ENCODE data around the gene INPP5E. TPM values are rescaled to one million over a fixed set of nuclear protein-coding genes. Genes with fewer than 3 reads are reported as not detected.
A peak's percentile ranks its signal among the peaks of the same experiment; 100 is the strongest.

Gene INPP5E
- total RNA-seq, 1 experiment from 2014 or later: 10.7 TPM

DNA sequence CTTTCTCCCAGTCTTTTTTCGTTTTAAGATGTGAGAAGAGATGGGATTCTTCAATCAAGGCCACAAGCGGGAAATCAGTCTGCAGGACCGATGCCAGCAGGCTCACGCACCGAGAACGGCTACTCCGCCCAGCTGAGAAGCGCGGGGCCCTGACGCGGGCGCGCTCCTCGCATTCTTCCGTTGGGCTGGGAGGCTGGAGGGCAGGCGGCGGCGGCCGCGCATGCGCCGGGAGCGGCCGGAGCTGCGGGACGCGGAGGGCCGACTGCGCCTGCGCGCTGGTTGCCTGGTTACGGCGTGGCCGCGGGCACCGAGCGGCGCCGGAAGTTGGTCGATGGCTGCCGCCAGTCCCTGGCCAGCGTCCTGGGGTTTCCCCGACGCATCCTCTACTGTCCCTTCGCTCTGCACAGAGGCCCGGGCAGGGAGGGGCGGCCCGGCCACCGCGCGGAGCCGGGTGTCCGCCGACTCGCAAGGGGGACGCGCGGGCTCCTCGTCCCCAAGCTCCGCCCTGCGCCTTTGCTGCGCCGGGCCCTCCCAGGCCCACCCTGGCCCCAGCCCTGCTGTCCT, 44.0 kb upstream of the INPP5E start:
- Histone ChIP-seq H3K9me2 (replicated peaks; ENCODE audit: low read length) (no peaks in the 10 kb centered on the region), H3K27me3 (ENCODE audit: low read length) (no peaks in the 10 kb centered on the region), H3K4me3 (ENCODE audit: low read length) (peak overlapping the region; percentile 79), H4K20me1 (ENCODE audit: low read length) (peaks cover 24% of the 10 kb centered on the region), H3K4me1 (ENCODE audit: insufficient read depth, low read length) (peaks cover 7% of the 10 kb centered on the region; the same call in 1 of the 2 replicates), H3K9me3 (ENCODE audit: low read length) (no peaks in the 10 kb centered on the region), H3K27ac (ENCODE audit: low read length) (peak overlapping the region; percentile 97), H3K36me3 (ENCODE audit: low read depth, low read length) (no peaks in the 10 kb centered on the region; the same call in 1 of the 2 replicates), H3K79me2 (ENCODE audit: low read length) (peaks cover 42% of the 10 kb centered on the region), H3K9ac (ENCODE audit: low read length) (peak overlapping the region; percentile 98), H2AFZ (ENCODE audit: low read length) (peak overlapping the region; percentile 89), H3F3A (ENCODE audit: low read length, unreplicated experiment) (no peaks in the 10 kb centered on the region), H3K4me2 (ENCODE audit: low read length) (peak overlapping the region; percentile 96)
- no peak for TF ChIP-seq EZH2phosphoT487 (IDR thresholded peaks at IDR 0.05; ENCODE audit: borderline replicate concordance, low read length)
- TF ChIP-seq EZH2 (IDR thresholded peaks at IDR 0.05; ENCODE audit: low read length, unreplicated experiment): no peak
- TF ChIP-seq, protein P1, sequence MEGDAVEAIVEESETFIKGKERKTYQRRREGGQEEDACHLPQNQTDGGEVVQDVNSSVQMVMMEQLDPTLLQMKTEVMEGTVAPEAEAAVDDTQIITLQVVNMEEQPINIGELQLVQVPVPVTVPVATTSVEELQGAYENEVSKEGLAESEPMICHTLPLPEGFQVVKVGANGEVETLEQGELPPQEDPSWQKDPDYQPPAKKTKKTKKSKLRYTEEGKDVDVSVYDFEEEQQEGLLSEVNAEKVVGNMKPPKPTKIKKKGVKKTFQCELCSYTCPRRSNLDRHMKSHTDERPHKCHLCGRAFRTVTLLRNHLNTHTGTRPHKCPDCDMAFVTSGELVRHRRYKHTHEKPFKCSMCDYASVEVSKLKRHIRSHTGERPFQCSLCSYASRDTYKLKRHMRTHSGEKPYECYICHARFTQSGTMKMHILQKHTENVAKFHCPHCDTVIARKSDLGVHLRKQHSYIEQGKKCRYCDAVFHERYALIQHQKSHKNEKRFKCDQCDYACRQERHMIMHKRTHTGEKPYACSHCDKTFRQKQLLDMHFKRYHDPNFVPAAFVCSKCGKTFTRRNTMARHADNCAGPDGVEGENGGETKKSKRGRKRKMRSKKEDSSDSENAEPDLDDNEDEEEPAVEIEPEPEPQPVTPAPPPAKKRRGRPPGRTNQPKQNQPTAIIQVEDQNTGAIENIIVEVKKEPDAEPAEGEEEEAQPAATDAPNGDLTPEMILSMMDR (conservative IDR thresholded peaks at IDR 0.05; ENCODE audit: low read depth, low read length): no peak
- no TSS peak for BruUV-seq (replicated peaks)
- ChIA-PET CTCF (no interaction called here), POLR2A (ENCODE audit: unreplicated experiment) (interaction anchor here (0.6 kb wide), 1 partner anchor 104 kb away, joined by 3 read pairs; no protein-coding TSS in a partner anchor)
- peak; percentile 37 for ATAC-seq
- intact Hi-C loops (cut with micrococcal nuclease): loop anchor here (10.0 kb wide), 1 partner anchor 61 kb away; the partner anchor contains the start of gene NOTCH1
- peak; percentile 89 for DNase-seq

DNA sequence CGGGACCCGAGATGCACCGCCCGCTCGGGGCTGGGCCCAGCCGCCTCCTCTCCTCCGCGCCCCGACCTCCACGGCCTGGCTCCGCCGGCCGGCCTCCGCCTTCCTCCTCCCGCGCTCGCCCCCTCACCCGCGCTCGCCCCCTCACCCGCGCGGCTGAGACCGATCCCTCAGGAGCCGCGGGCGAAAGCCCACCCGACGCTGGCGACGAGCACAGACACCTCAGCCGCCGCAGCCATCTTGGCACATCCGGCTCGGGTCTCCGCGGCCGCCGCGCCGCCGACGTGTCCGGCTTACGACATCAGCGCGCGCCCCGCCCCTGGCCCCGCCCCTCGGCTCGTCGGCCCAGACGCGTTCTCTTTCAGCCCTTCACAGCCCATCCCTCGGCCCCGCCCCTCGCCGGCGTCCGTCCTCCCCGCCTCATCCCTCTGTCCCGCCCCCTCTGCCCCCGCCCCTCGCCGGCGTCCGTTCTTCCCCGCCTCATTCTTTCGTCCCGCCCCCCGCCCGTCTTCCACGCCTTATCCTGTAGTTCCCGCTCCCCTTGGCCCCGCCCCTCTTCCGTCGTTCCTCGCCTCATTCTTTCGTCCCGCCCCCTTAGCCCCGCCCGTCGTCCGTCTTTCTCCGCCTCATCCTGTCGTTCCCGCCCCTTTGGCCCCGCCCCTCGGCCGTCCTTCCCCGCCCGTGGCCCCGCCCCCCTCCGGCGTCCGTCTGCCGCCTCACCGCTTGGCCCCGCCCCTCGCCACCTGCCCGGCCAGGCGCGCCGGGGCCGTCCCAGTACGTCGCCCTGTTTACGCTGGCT, 43.3 kb upstream of the INPP5E start, which contains the start of gene SEC16A:
Gene SEC16A (minus strand): TSS at position 248 of the 796 bp plus-strand sequence. CDS start 5,425 bp downstream, outside the sequence.
- Histone ChIP-seq H2AFZ (ENCODE audit: low read length) (peak within 1 kb of the TSS; percentile 89), H3K4me2 (ENCODE audit: low read length) (peak within 1 kb of the TSS; percentile 96), H3K36me3 (ENCODE audit: low read depth, low read length) (peaks cover under 1% of the 10 kb centered on the region; the same call in 1 of the 2 replicates), H3K27me3 (ENCODE audit: low read length) (no peaks in the 10 kb centered on the region), H3K9me3 (ENCODE audit: low read length) (no peaks in the 10 kb centered on the region), H3F3A (ENCODE audit: low read length, unreplicated experiment) (no peaks in the 10 kb centered on the region), H3K4me3 (ENCODE audit: low read length) (peak within 1 kb of the TSS; percentile 99), H3K27ac (ENCODE audit: low read length) (peak within 1 kb of the TSS; percentile 97), H3K9ac (ENCODE audit: low read length) (peak within 1 kb of the TSS; percentile 98), H4K20me1 (ENCODE audit: low read length) (peaks cover 24% of the 10 kb centered on the region), H3K4me1 (ENCODE audit: insufficient read depth, low read length) (peaks cover 7% of the 10 kb centered on the region; the same call in 1 of the 2 replicates), H3K79me2 (ENCODE audit: low read length) (peaks cover 49% of the 10 kb centered on the region), H3K9me2 (replicated peaks; ENCODE audit: low read length) (no peaks in the 10 kb centered on the region)
- ATAC-seq (peak; percentile 48), DNase-seq (peak; percentile 89)
- CTCF ChIA-PET: no interaction called here
- TF ChIP-seq EZH2phosphoT487 (IDR thresholded peaks at IDR 0.05; ENCODE audit: borderline replicate concordance, low read length) (no peak), EZH2 (IDR thresholded peaks at IDR 0.05; ENCODE audit: low read length, unreplicated experiment) (no peak)
- TF ChIP-seq, protein P1 (conservative IDR thresholded peaks at IDR 0.05; ENCODE audit: low read depth, low read length): no peak
- POLR2A ChIA-PET (ENCODE audit: unreplicated experiment): interaction anchor here (0.6 kb wide), 1 partner anchor 103 kb away, joined by 3 read pairs; no protein-coding TSS in a partner anchor
- intact Hi-C loops (cut with micrococcal nuclease): loop anchor here (10.0 kb wide), 1 partner anchor 62 kb away; the partner anchor contains the start of gene NOTCH1
- BruUV-seq (replicated peaks): no TSS peak

Measured in PC-3 (cell line).